ENCODE results near the gene ARRDC4. TPM values are rescaled to one million over a fixed set of nuclear protein-coding genes. Genes with fewer than 3 reads are reported as not detected.

The ARRDC4 gene
- total RNA-seq, result 29.9 and 35.2 TPM in 2 replicates
- 24.7 and 25.2 TPM in 2 replicates for polyA plus RNA-seq

- Histone ChIP-seq H3K27ac (peak within 1 kb of the TSS; percentile 68), H3K4me3 (peak within 1 kb of the TSS; percentile 96), H3K36me3 (peaks cover 3% of the 10 kb centered on the region), H3K27me3 (no peaks in the 10 kb centered on the region), H3K4me1 (ENCODE audit: low read depth) (peaks cover 10% of the 10 kb centered on the region), H3K9me3 (ENCODE audit: low read depth) (no peaks in the 10 kb centered on the region)
- no peak for TF ChIP-seq CTCF (IDR thresholded peaks at IDR 0.05; ENCODE audit: low read depth, low read length)
- DNase-seq (ENCODE audit: low read depth in 1 of 2, low spot score in 1 of 2), result peak; percentile 100
Measured at GRCh38 chr15:97960364-97961066, at the start of gene ARRDC4. Gene ARRDC4 (plus strand): TSS chr15:97960703. CDS start chr15:97960862, 159 bp downstream.

GRCh38 chr15:97914711-97915110, 45.8 kb upstream of the ARRDC4 start:
- DNase-seq (ENCODE audit: low read depth in 1 of 2, low spot score in 1 of 2), result no peak
- no peaks in the 10 kb centered on the region for H3K4me1 ChIP-seq (ENCODE audit: low read depth)
- no peaks in the 10 kb centered on the region for H3K27me3 ChIP-seq
- H3K4me3 ChIP-seq, result no peak overlapping the region
- H3K9me3 ChIP-seq (ENCODE audit: low read depth), result no peaks in the 10 kb centered on the region
- no peak overlapping the region for H3K27ac ChIP-seq
- TF ChIP-seq CTCF (IDR thresholded peaks at IDR 0.05; ENCODE audit: low read depth, low read length), result no peak
- H3K36me3 ChIP-seq, result no peaks in the 10 kb centered on the region

- no peak overlapping the region for H3K27ac ChIP-seq
- no peaks in the 10 kb centered on the region for H3K9me3 ChIP-seq (ENCODE audit: low read depth)
- no peak overlapping the region for H3K4me3 ChIP-seq
- no peak for DNase-seq (ENCODE audit: low read depth in 1 of 2, low spot score in 1 of 2)
- H3K4me1 ChIP-seq (ENCODE audit: low read depth), result no peaks in the 10 kb centered on the region
- TF ChIP-seq CTCF (IDR thresholded peaks at IDR 0.05; ENCODE audit: low read depth, low read length), result no peak
- no peaks in the 10 kb centered on the region for H3K36me3 ChIP-seq
- H3K27me3 ChIP-seq, result no peaks in the 10 kb centered on the region
Measured at GRCh38 chr15:97915261-97915660, 45.2 kb upstream of the ARRDC4 start.

DNA sequence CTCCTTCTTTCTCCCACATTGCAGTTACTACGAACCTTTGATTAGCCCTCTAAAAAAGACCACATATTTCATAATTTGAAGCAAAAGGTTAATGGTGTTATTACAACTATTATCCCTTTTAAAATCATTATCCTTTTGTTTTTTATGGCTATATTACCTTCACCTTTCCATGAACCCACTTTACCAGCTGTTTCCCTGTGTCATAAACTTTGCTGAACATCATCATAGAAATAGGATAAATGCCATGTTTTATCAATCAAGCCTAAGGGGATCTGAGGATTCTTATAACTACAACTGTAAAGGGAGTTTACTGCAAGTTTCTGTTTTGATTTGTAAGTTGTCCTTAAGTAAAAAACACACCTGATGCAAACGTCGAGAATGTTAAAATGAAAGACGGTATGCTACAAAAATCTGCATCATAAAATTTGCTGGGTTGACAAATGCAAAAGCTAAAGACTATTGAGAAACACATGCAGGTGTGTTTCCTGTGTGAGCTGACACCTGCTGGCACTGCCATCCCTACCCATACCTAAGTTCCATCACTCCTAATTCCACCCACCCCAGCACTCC, 39.1 kb upstream of the ARRDC4 start:
- no peak for TF ChIP-seq CTCF (IDR thresholded peaks at IDR 0.05; ENCODE audit: low read depth, low read length)
- Histone ChIP-seq H3K36me3 (no peaks in the 10 kb centered on the region), H3K4me1 (ENCODE audit: low read depth) (no peaks in the 10 kb centered on the region), H3K9me3 (ENCODE audit: low read depth) (peaks cover 2% of the 10 kb centered on the region), H3K27me3 (no peaks in the 10 kb centered on the region), H3K27ac (no peak overlapping the region), H3K4me3 (no peak overlapping the region)
- no peak for DNase-seq (ENCODE audit: low read depth in 1 of 2, low spot score in 1 of 2)

DNA sequence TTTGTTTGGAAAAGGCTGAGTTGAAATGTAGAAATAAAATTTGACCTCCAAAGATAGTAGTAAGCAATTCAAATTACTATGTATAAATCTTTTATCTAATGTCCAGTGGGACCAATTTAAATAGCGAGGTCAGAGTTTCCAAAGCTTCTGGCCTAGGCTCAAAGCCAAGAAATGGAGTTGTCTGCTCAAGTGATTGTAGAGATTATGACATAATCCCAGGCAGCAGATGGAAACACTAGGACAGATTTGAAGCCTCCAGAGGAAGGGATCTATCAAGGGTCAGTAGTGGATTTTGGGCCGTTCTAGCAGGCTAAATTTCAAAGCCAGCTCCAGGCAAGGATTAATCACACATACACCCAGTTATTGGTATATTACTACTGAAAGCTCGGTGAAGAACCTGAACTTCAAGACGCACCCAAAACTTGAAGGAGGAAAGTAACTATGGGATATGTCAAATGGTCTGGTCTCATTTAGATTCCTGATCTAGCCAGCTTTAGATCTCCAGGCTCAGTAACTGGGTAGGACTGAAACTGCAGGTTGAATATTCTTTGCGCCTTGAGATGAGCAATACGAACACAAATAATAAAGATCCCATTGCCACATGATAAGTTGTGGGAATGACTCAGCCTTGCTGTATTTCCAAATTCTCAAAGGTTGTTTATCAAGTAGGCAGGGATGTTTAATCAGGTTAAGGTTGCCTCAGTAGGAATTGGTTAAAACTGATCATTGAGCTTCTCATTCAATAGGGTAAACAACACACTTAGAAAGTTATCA, 30.9 kb upstream of the ARRDC4 start:
- no peaks in the 10 kb centered on the region for H3K36me3 ChIP-seq
- H3K27ac ChIP-seq, result no peak overlapping the region
- H3K9me3 ChIP-seq (ENCODE audit: low read depth), result peaks cover 2% of the 10 kb centered on the region
- no peak overlapping the region for H3K4me3 ChIP-seq
- TF ChIP-seq CTCF (IDR thresholded peaks at IDR 0.05; ENCODE audit: low read depth, low read length), result no peak
- no peaks in the 10 kb centered on the region for H3K27me3 ChIP-seq
- no peaks in the 10 kb centered on the region for H3K4me1 ChIP-seq (ENCODE audit: low read depth)
- no peak for DNase-seq (ENCODE audit: low read depth in 1 of 2, low spot score in 1 of 2)

All from cardiac muscle cell (in vitro differentiated cells and primary cell).